GM19468 (cell line): Measurements from ENCODE around the gene NSF.

Experiments
- ATAC-seq: cut with Tn5 transposase; IDR thresholded peaks from one replicate; pipeline ENCODE4 v1.9.1; 2021; ENCODE audit warnings: mild to moderate bottlenecking, moderate library complexity, moderate number of reproducible peaks; ENCODE audit not compliant: unreplicated experiment; ENCODE audit errors: extremely low read depth

The NSF gene

GRCh38 chr17:46771561-46772474 is 181.3 kb downstream of the NSF start:
- no peak for ATAC-seq

GRCh38 chr17:46772475-46773220 is 182.2 kb downstream of the NSF start:
- no peak for ATAC-seq

- no peak for ATAC-seq
These were observed 182.7 kb downstream of the NSF start for GRCh38 chr17:46773221-46773605.

- ATAC-seq = no peak
These were observed 183.2 kb downstream of the NSF start for GRCh38 chr17:46773676-46774075.

- no peak for ATAC-seq
These were observed 183.8 kb downstream of the NSF start for GRCh38 chr17:46774108-46774737.

- no peak for ATAC-seq
These were observed 186.0 kb downstream of the NSF start for GRCh38 chr17:46776298-46777005.

- no peak for ATAC-seq
These were observed 187.8 kb downstream of the NSF start for GRCh38 chr17:46777943-46778915.

- no peak for ATAC-seq
These were observed 189.5 kb downstream of the NSF start for GRCh38 chr17:46780003-46780373.

- ATAC-seq = no peak
These were observed 191.9 kb downstream of the NSF start for GRCh38 chr17:46782250-46782953.

- no peak for ATAC-seq
These were observed 192.6 kb downstream of the NSF start for GRCh38 chr17:46783031-46783593.

GRCh38 chr17:46785696-46786095 is 195.2 kb downstream of the NSF start:
- no peak for ATAC-seq

GRCh38 chr17:46787478-46787877 is 197.0 kb downstream of the NSF start:
- no peak for ATAC-seq

GRCh38 chr17:46788300-46788699 is 197.8 kb downstream of the NSF start:
- no peak for ATAC-seq

GRCh38 chr17:46788796-46789195 is 198.3 kb downstream of the NSF start:
- ATAC-seq = no peak

GRCh38 chr17:46789610-46790009 is 199.1 kb downstream of the NSF start:
- no peak for ATAC-seq

GRCh38 chr17:46790216-46790615 is 199.7 kb downstream of the NSF start:
- ATAC-seq = no peak

GRCh38 chr17:46791531-46791930 is 201.1 kb downstream of the NSF start:
- ATAC-seq = no peak

- no peak for ATAC-seq
These were observed 201.6 kb downstream of the NSF start for GRCh38 chr17:46792071-46792470.
